ENCODE results near the gene XPO4.
"Not testable (repeated sequence)": the region's sequence is repeated elsewhere in the genome, so short reads cannot be mapped to it uniquely, and the experiment has no call there.

The XPO4 gene

GRCh38 chr13:20890540-20890939, 12.0 kb downstream of the XPO4 start:
- not testable (repeated sequence) for DNase-seq (ENCODE audit: low spot score)

- DNase-seq (ENCODE audit: low spot score) = no peak
Measured at GRCh38 chr13:20882206-20882605, 20.3 kb downstream of the XPO4 start.

GRCh38 chr13:20877902-20878301, 24.6 kb downstream of the XPO4 start:
- no peak for DNase-seq (ENCODE audit: low spot score)

GRCh38 chr13:20876802-20877201, 25.7 kb downstream of the XPO4 start:
- not testable (repeated sequence) for DNase-seq (ENCODE audit: low spot score)

- DNase-seq (ENCODE audit: low spot score) = not testable (repeated sequence)
Measured at GRCh38 chr13:20874439-20874838, 28.1 kb downstream of the XPO4 start.

- DNase-seq (ENCODE audit: low spot score) = peak; percentile 25
Measured at GRCh38 chr13:20873348-20873747, 29.2 kb downstream of the XPO4 start.

- DNase-seq (ENCODE audit: low spot score) = no peak
Measured at GRCh38 chr13:20870829-20871228, 31.7 kb downstream of the XPO4 start.

GRCh38 chr13:20869540-20869939, 33.0 kb downstream of the XPO4 start:
- DNase-seq (ENCODE audit: low spot score) = no peak

GRCh38 chr13:20867408-20867807, 35.1 kb downstream of the XPO4 start:
- no peak for DNase-seq (ENCODE audit: low spot score)

- DNase-seq (ENCODE audit: low spot score) = not testable (repeated sequence)
Measured at GRCh38 chr13:20861666-20862065, 40.9 kb downstream of the XPO4 start.

GRCh38 chr13:20860844-20861243, 41.7 kb downstream of the XPO4 start:
- DNase-seq (ENCODE audit: low spot score) = no peak

- DNase-seq (ENCODE audit: low spot score) = no peak
Measured at GRCh38 chr13:20856650-20857049, 45.9 kb downstream of the XPO4 start.

- no peak for DNase-seq (ENCODE audit: low spot score)
Measured at GRCh38 chr13:20851844-20852402, 50.6 kb downstream of the XPO4 start.

- no peak for DNase-seq (ENCODE audit: low spot score)
Measured at GRCh38 chr13:20848944-20849343, 53.6 kb downstream of the XPO4 start.

- DNase-seq (ENCODE audit: low spot score) = no peak
Measured at GRCh38 chr13:20848203-20848602, 54.3 kb downstream of the XPO4 start.

- DNase-seq (ENCODE audit: low spot score) = no peak
Measured at GRCh38 chr13:20847296-20847695, 55.2 kb downstream of the XPO4 start.

GRCh38 chr13:20843166-20843565, 59.4 kb downstream of the XPO4 start:
- no peak for DNase-seq (ENCODE audit: low spot score)

- no peak for DNase-seq (ENCODE audit: low spot score)
Measured at GRCh38 chr13:20840568-20840967, 62.0 kb downstream of the XPO4 start.

- no peak for DNase-seq (ENCODE audit: low spot score)
Measured at GRCh38 chr13:20833900-20834679, 68.5 kb downstream of the XPO4 start.

- no peak for DNase-seq (ENCODE audit: low spot score)
Measured at GRCh38 chr13:20832861-20833260, 69.7 kb downstream of the XPO4 start.

- DNase-seq (ENCODE audit: low spot score) = no peak
Measured at GRCh38 chr13:20831933-20832332, 70.6 kb downstream of the XPO4 start.

GRCh38 chr13:20831254-20831653, 71.3 kb downstream of the XPO4 start:
- no peak for DNase-seq (ENCODE audit: low spot score)

GRCh38 chr13:20828539-20829364, 73.8 kb downstream of the XPO4 start:
- peak; percentile 12 for DNase-seq (ENCODE audit: low spot score)

Data from AG08396 (cell line).